GM12892 (cell line): ENCODE results near the gene PAWR.

Experiments used
- POLR2A ChIP-seq: IDR thresholded peaks from 2 replicates; pipeline ENCODE4 v1.6.1; 2011; ENCODE audit warnings: low read depth, low read length, control low read depth
- POLR2AphosphoS5 ChIP-seq: IDR thresholded peaks from 2 replicates; pipeline ENCODE4 v1.6.1; 2011; ENCODE audit warnings: low read depth, low read length, control low read depth
- TAF1 ChIP-seq: IDR thresholded peaks from 2 replicates; pipeline ENCODE4 v1.6.1; 2011; ENCODE audit warnings: low read depth, mild to moderate bottlenecking, control low read depth, low read length, borderline replicate concordance

DNA sequence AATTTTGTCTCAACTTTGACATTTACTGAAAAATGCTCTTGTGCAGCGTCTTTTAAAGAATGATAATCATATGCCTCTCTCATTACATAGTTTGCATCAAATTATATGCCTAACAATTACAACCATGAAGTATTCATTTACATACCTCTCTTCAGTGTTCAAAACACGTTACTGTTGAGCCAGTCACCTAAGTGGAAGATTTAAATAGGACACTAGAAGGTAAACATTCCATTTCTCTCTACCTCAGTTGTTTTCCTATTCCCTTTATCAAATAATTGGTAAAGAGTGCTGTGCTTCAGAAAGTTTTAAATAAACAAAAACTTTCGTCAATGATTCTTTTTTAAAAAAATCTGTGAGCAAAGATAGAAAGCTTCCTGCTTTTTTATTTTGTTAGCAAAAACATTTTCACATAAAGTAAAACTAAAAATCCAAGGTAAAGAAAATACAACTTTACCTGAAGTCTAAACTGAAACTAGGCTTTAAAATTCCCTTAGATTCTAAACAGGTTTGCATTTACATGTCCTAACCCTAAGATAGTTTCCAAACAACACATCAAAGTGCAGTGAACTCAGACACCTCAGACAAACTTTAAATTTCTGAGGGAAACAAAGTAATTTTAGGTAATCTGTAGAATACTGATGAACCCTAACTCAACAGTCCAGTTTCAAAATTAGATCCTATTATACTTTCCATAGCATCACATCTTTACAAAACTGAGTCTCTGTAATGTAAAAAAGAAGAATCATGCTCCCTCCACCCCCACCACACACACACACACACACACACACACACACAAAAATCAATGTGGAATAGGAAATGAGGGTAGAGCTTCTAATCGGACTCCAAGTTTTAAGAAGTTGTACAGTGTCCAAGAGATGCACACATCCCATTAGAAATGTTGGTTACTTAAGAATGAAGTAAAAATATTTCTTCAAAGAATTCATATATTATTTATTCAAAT lies 46.2 kb downstream of the PAWR start:
- TF ChIP-seq POLR2A = no peak
- no peak for TF ChIP-seq POLR2AphosphoS5
- TF ChIP-seq TAF1 = no peak
